Spinal cord (tissue), 10 donors: ENCODE data around the gene RAD51D. TPM values are rescaled to one million over a fixed set of nuclear protein-coding genes. Genes with fewer than 3 reads are reported as not detected.
"Not testable (repeated sequence)": the region's sequence is repeated elsewhere in the genome, so short reads cannot be mapped to it uniquely, and the experiment has no call there.

ENCODE experiments used
- DNase-seq, 6 donors: peaks; one replicate each; pipeline versions ENCODE4 v3.0.0 to v3.0.0-alpha.2; 2013 to 2015; ENCODE audit warnings: low spot score in 6 of 6, low read depth in 4 of 6
- H3K27ac ChIP-seq: one replicate; pipeline ENCODE4 v1.5.1; 2013; ENCODE audit warnings: low read depth, low read length, control low read depth
- H3K27me3 ChIP-seq: one replicate; pipeline ENCODE4 v1.6.1; 2013; ENCODE audit warnings: low read length; ENCODE audit not compliant: control insufficient read depth, insufficient read depth
- H3K36me3 ChIP-seq: one replicate; pipeline ENCODE4 v1.6.1; 2013; ENCODE audit warnings: low read length; ENCODE audit not compliant: control insufficient read depth, insufficient read depth
- H3K4me1 ChIP-seq: one replicate; pipeline ENCODE4 v1.6.1; 2013; ENCODE audit warnings: low read length; ENCODE audit not compliant: control insufficient read depth, insufficient read depth
- H3K4me3 ChIP-seq: one replicate; pipeline ENCODE4 v1.5.1; 2013; ENCODE audit warnings: low read depth, low read length, control low read depth
- H3K9me3 ChIP-seq: one replicate; pipeline ENCODE4 v1.6.1; 2013; ENCODE audit warnings: low read length; ENCODE audit not compliant: control insufficient read depth, insufficient read depth
- WGBS: methylation state at CpG from one replicate; pipeline ENCODE4 v1.1.5; 2013; ENCODE audit warnings: missing lambda C conversion rate; ENCODE audit not compliant: insufficient coverage; 5-methylcytosine and 5-hydroxymethylcytosine counted together
- polyA plus RNA-seq, 2 donors: library from polyadenylated mRNA; unstranded; fragments of 120-200 nt; gene quantifications; one replicate each; pipeline ENCODE4 v1.2.1, GENCODE V29; 2013; ENCODE audit not compliant: insufficient read length in 2 of 2
- total RNA-seq, 2 donors: library from RNA; depleted of rRNA in 1 of 2; stranded (reverse); fragments of 120-200 nt in 1 of 2; fragments of >200 nt in 1 of 2; gene quantifications; one replicate each; pipeline versions ENCODE4 v1.2.3 to v1.2.4, GENCODE V29; 2013 to 2014
- donor health status: healthy.

RAD51D gene
- total and polyA plus RNA-seq, 4 donors = 7.7 to 19.7 (median 12.7) TPM

- no peaks in the 10 kb centered on the region for H3K27me3 ChIP-seq
- no peak overlapping the region for H3K4me3 ChIP-seq
- no peak overlapping the region for H3K27ac ChIP-seq
- peaks cover 41% of the 10 kb centered on the region for H3K36me3 ChIP-seq
- DNase-seq = no peak
- no peaks in the 10 kb centered on the region for H3K4me1 ChIP-seq
- peaks cover 2% of the 10 kb centered on the region for H3K9me3 ChIP-seq
- WGBS = 96% methylated on average over 14 of the region's 14 CpGs
Measured at GRCh38 chr17:35101036-35101435, 18.6 kb downstream of the RAD51D start.

- no peaks in the 10 kb centered on the region for H3K27me3 ChIP-seq
- no peaks in the 10 kb centered on the region for H3K4me1 ChIP-seq
- H3K27ac ChIP-seq = no peak overlapping the region
- DNase-seq = no peak
- peaks cover 38% of the 10 kb centered on the region for H3K36me3 ChIP-seq
- WGBS = 87% methylated on average over 3 of the region's 3 CpGs
- H3K4me3 ChIP-seq = no peak overlapping the region
- H3K9me3 ChIP-seq = no peaks in the 10 kb centered on the region
Measured at GRCh38 chr17:35099908-35100307, 19.8 kb downstream of the RAD51D start.

- no peaks in the 10 kb centered on the region for H3K9me3 ChIP-seq
- H3K4me3 ChIP-seq = no peak overlapping the region
- H3K27me3 ChIP-seq = no peaks in the 10 kb centered on the region
- H3K36me3 ChIP-seq = peaks cover 27% of the 10 kb centered on the region
- no peaks in the 10 kb centered on the region for H3K4me1 ChIP-seq
- no peak overlapping the region for H3K27ac ChIP-seq
- DNase-seq = no peak
- 94% methylated on average over 2 of the region's 2 CpGs for WGBS
Measured at GRCh38 chr17:35097776-35098175, 21.9 kb downstream of the RAD51D start.

GRCh38 chr17:35095741-35096140 lies 23.9 kb downstream of the RAD51D start:
- no peaks in the 10 kb centered on the region for H3K9me3 ChIP-seq
- WGBS = no CpG with 5 or more reads among the region's 1 CpG
- H3K27ac ChIP-seq = no peak overlapping the region
- peaks cover 14% of the 10 kb centered on the region for H3K36me3 ChIP-seq
- no peaks in the 10 kb centered on the region for H3K27me3 ChIP-seq
- DNase-seq = no peak
- H3K4me3 ChIP-seq = no peak overlapping the region
- no peaks in the 10 kb centered on the region for H3K4me1 ChIP-seq

- H3K4me3 ChIP-seq = no peak overlapping the region
- WGBS = 100% methylated on average over 1 of the region's 2 CpGs
- no peaks in the 10 kb centered on the region for H3K27me3 ChIP-seq
- H3K4me1 ChIP-seq = peaks cover under 1% of the 10 kb centered on the region
- no peaks in the 10 kb centered on the region for H3K9me3 ChIP-seq
- DNase-seq = no peak
- H3K36me3 ChIP-seq = peaks cover 8% of the 10 kb centered on the region
- no peak overlapping the region for H3K27ac ChIP-seq
Measured at GRCh38 chr17:35094902-35095301, 24.8 kb downstream of the RAD51D start.

- not testable (repeated sequence) for H3K27ac ChIP-seq, H3K4me3 ChIP-seq, H3K27me3 ChIP-seq, H3K9me3 ChIP-seq, H3K36me3 ChIP-seq, DNase-seq
- 90% methylated on average over 5 of the region's 11 CpGs for WGBS
- H3K4me1 ChIP-seq = peaks cover 18% of the 10 kb centered on the region
Measured at GRCh38 chr17:35090707-35091106, 29.0 kb downstream of the RAD51D start.

GRCh38 chr17:35089586-35090296 lies 29.9 kb downstream of the RAD51D start:
- Histone ChIP-seq H3K27ac (peak overlapping the region; percentile 4), H3K4me3 (peak overlapping the region; percentile 10), H3K9me3 (no peaks in the 10 kb centered on the region), H3K4me1 (peaks cover 18% of the 10 kb centered on the region), H3K36me3 (no peaks in the 10 kb centered on the region), H3K27me3 (no peaks in the 10 kb centered on the region)
- no peak for DNase-seq
- WGBS = 34% methylated on average over 13 of the region's 22 CpGs

DNA sequence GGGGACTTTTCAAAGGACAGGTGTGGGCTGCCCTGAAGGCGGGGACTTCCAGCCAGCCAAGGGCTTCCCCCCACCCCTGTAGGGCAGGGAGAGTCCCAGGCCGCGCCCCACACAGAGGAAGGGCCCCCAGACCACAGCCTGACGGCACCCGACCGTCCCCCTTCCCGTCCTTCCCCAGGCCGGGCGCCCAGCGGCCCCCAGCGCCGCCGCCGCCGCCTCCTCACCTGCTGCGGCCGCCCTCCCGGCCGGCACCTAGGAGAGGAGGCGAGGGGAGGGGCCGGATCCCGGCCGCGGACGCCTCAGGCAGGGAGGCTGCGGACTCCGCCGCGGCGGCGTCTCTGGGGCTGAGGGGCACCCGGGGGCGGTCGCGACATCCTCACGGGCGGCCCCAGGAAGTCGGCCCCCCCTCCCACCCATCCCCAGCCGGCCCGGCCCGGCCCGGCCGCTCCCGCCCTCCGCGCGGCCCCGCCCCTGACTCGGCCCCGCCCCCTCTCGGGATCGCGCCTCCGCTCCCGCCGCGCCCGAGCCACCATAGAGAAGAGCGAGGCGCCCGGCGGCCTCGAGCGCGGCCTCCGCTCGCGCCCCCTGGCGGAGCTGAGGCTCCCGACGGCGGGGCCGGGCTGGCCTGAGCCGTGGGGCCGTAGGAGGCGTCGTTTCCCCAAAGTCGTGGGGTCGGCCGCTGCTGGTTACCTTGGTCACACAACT lies 30.6 kb downstream of the RAD51D start:
- under 1% methylated on average over 60 of the region's 80 CpGs for WGBS
- Histone ChIP-seq H3K27me3 (no peaks in the 10 kb centered on the region), H3K4me1 (peaks cover 18% of the 10 kb centered on the region), H3K27ac (peak overlapping the region; percentile 50), H3K36me3 (no peaks in the 10 kb centered on the region), H3K9me3 (no peaks in the 10 kb centered on the region), H3K4me3 (peak overlapping the region; percentile 86)
- peak; percentile 50 to 96 (median 80) for DNase-seq

GRCh38 chr17:35088356-35088880 lies 31.2 kb downstream of the RAD51D start:
- Histone ChIP-seq H3K36me3 (no peaks in the 10 kb centered on the region), H3K4me3 (peak overlapping the region; percentile 86), H3K9me3 (no peaks in the 10 kb centered on the region), H3K27me3 (no peaks in the 10 kb centered on the region), H3K27ac (peak overlapping the region; percentile 50), H3K4me1 (peaks cover 22% of the 10 kb centered on the region)
- DNase-seq = peak in 4 of 6 donors; percentile 24 to 73 (median 54)
- 0% methylated on average over 23 of the region's 26 CpGs for WGBS
